ENCODE data around the gene HAPLN2.

- TF ChIP-seq, protein P1, sequence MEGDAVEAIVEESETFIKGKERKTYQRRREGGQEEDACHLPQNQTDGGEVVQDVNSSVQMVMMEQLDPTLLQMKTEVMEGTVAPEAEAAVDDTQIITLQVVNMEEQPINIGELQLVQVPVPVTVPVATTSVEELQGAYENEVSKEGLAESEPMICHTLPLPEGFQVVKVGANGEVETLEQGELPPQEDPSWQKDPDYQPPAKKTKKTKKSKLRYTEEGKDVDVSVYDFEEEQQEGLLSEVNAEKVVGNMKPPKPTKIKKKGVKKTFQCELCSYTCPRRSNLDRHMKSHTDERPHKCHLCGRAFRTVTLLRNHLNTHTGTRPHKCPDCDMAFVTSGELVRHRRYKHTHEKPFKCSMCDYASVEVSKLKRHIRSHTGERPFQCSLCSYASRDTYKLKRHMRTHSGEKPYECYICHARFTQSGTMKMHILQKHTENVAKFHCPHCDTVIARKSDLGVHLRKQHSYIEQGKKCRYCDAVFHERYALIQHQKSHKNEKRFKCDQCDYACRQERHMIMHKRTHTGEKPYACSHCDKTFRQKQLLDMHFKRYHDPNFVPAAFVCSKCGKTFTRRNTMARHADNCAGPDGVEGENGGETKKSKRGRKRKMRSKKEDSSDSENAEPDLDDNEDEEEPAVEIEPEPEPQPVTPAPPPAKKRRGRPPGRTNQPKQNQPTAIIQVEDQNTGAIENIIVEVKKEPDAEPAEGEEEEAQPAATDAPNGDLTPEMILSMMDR (IDR thresholded peaks at IDR 0.05), result no peak
- TF ChIP-seq POLR2A (IDR thresholded peaks at IDR 0.05) (no peak), EP300 (IDR thresholded peaks at IDR 0.05; ENCODE audit: low read depth) (no peak)
Measured at GRCh38 chr1:156629823-156630449, 10.7 kb downstream of the HAPLN2 start.

All from transverse colon (tissue), 3 donors.